GM12872 (cell line): ENCODE results near the gene FADS6.

Experiments used
- CTCF ChIP-seq: IDR thresholded peaks from 3 replicates; pipeline ENCODE4 v1.5.1; 2011; ENCODE audit warnings: low read depth, mild to moderate bottlenecking, low read length, moderate library complexity; ENCODE audit not compliant: insufficient read depth

FADS6 gene

DNA sequence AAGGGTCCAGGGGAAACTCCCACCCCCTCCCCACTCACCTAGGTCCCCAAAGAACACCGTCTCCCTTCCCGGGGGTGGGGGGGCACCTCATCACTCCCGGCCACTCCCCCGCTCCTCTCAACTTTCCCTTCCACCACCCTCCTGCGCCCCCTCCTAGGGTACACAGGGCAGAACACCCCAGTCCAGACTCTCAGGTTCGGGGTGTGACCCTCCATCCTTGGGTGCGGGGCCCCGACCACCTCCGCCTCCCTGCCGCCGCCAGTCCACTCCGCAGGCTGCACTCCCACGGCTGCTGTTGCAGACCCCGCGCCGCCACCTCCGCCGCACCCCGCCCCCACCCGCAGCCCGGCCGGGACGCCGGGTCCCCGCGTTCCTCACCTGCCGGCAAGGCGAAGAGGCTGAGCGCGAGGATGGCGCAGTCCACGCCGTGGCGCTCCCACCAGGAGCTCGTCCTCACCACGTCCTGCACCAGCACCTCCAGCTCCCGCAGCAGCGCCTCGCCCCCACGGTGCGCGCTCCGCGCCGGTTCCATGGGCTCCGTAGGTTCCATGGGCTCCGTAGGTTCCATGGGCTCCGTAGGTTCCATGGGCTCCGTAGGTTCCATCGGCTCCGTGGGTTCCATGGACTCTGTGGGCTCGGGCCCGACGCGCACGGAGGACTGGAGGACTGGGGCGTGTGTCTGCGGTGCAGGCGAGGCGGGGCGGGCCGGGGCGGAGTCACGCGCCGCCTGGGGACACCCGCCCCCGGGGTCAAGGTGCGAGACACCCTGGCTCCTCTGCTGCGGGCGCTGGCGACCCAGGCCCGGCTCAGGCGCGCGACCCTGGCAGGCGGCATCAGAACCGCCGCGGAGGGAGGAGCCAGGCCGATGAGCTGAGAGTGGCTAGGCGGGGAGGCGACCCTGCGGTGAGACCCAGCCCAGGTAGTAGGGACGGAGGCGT, at the start of gene FADS6:
TSS of gene FADS6 (minus strand) at position 660 of the 938 bp plus-strand sequence. CDS start at position 622, 38 bp downstream.
- no peak for TF ChIP-seq CTCF

GRCh38 chr17:74941128-74941725, 47.8 kb upstream of the FADS6 start:
- no peak for TF ChIP-seq CTCF

- no peak for TF ChIP-seq CTCF
These were observed 46.1 kb upstream of the FADS6 start for GRCh38 chr17:74939534-74939933.

GRCh38 chr17:74938194-74938950, 44.9 kb upstream of the FADS6 start:
- no peak for TF ChIP-seq CTCF

DNA sequence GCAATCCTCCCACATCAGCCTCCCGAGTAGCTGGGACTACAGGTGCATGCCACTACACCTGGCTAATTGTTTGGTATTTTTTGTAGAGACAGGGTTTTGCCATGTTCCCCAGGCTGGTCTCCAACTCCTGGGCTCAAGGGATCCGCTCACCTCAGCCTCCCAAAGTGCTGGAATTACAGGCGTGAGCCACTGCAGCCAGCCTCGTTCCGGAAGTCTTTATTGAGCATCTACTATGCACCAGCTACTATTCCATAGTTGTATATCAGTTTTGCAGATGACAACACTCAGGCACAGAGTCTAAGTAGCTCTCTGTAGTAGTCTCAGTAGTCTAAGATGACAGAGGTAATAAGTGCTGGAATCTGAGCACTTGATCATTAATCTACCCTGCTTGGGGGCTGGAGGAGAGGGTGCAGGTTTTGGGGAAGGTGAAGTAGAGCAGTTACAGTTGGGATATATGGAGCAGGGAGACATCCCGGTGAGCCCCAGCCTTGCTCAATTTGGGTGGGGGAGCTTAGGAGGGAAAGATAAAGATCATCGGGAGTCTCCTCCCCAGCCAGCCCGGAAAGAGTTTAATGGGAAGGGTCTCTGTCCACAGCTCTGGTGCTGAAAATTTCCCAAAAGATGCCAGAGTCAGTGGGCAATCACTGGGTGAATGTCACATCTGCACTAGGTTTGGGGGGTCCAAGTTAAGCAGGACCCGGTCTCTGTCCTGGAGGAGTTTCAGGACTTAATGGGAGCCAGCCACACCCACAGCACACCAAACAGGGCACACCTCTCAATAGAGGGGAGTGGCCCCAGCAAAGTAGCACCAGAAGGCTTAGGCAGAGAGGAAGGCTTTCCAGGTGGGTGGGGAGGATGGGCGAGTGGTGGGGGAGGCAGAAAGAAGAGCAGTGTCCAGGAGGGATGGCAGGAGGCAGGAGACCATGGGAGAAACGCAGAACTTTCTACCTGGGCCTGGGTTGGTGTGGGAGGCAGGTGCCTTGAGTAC, 43.9 kb upstream of the FADS6 start:
- TF ChIP-seq CTCF = no peak

DNA sequence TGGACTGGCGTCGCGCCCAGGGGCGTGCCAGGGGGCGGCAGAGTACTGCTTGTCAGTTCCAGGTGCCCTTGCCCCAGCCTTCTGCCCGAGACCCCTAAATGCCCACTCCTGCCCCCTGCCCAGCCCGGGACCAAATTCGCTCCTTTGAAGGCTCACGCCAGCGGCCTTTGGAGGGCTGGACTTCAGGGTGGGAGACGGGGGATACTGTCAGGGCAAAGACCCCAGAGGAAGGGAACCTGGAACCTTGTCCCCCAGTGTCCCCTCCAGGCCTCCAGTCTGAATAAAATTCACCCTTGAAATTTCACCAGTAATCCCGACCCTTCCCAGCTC, 43.0 kb upstream of the FADS6 start:
- no peak for TF ChIP-seq CTCF
